HG03064 (cell line): ENCODE data around the gene PRKAG3.
A peak's percentile ranks its signal among the peaks of the same experiment; 100 is the strongest.

Experiments used
- ATAC-seq: cut with Tn5 transposase; IDR thresholded peaks from one replicate; pipeline ENCODE4 v1.9.1; 2021; ENCODE audit warnings: low read depth; ENCODE audit not compliant: unreplicated experiment

The PRKAG3 gene

GRCh38 chr2:218831378-218831990 is at the start of gene PRKAG3:
TSS of gene PRKAG3 (minus strand) at chr2:218831803.
- ATAC-seq: no peak

GRCh38 chr2:218880859-218881594 is 49.4 kb upstream of the PRKAG3 start:
- no peak for ATAC-seq

DNA sequence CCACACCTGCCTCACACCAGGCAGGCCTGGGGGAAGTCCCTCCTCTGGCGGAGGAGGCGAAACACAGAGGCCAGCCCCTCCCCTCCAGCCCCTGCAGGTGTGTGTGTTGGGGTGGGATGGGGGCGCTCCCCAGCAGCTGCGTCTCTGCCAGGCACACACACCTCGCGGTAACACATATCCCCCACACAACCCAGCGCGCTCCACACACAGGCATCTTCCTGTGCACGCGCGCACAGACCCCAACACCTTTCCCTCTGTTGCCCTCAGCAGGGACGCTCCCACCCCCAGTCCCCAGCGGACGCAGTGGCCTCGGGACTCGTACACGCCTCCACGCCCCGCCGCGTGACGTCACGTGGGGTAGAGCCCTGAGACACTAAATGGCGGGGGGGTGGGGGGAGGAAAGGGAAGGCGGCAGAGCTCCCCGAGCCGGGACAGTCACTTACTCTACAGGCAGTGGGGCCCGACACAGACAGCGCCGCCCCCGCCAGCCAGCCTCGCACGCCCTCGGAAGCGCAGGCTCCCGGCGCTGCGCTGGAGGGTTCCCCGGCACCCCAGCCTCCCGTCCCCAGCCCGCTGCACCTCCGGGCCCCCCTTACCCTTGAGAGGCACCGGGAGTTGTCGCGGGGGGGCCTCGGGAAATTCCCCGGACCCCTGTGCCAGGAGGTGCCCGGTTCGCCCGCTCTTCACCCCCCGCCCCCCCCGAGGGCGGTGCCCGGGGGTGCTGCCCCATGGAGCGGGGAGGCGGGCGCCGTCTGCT is 48.7 kb upstream of the PRKAG3 start, which contains the start of gene WNT10A:
Gene WNT10A, plus strand, starts transcription at position 751 of the 757 bp plus-strand sequence. CDS start 144 bp downstream, outside the sequence.
- ATAC-seq: peak; percentile 58

DNA sequence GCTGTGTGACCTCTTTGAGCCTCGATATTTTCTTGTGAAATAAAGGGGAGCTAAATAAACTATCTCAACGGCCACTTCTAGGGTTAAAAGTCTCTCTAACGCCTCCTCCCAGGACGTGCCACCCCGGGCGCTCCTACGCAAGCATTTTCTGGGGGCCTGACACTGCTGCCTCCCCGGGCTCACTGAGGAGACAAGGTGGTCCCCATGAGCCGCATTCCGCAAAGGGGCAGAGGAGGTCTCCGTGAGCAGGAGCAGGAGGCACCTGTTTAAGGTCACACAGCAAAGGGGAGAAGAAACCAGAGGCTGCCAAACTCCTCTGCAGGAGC is 48.1 kb upstream of the PRKAG3 start:
- no peak for ATAC-seq

DNA sequence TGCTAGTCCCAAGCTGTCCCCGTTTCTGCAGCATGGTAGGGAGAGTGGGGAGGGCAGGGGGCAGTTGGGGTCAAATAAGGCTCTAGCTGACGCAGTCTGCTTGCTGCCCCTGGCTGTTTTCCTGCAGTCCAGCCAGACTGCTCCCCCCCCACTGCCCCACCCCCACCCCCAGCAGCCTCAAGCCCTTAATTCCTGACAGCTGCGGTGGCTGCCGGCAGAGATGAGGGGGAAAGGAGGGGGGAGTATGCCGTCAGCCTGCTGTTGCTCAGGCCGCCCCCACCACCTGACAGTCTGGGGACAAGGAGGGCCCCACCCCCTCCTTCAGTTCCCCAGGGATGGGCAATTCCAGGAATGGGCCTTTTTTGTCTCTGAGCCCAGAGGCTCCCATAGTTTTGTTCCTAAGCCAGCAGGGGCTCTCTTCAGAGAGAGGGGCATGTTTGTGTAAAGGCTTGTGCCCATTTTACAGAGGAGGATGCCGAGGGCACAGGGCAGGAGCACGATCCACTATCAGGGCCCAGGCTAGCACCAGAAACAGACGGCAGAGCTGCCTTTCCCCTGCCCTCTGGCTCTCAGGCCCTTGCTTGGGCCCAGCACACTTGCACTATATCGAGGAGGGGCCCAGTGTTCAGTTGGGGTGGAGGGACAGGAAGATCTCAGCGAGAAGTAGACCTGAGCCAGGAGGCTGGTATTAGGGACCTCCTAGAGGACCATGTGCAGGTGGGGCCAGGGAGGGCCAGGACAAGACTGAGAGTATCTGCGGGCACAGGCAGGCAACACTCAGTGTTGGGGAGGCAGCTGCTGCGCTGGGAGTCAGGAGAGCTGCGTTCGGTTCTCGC is 47.5 kb upstream of the PRKAG3 start:
- ATAC-seq: no peak

DNA sequence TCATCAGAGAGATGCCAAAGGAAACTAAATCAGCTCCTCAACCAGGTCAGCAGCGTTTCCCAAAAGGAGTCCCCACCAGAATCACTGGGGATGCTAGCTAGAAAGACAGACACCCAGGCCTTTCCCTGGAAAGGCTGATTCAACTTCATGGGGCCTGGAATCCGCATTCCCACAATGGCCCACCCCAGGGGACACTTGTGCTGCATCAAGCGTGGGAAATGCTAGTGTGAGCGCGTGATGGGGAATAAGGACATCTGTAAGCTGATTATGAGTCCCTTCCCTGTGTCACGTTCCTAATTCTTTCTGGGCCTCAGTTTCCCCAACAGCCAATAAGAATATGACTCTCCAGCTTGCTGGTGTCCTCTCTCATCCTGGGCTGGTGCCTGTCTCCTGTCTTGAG is 46.9 kb upstream of the PRKAG3 start:
- no peak for ATAC-seq

GRCh38 chr2:218877891-218878290 is 46.3 kb upstream of the PRKAG3 start:
- no peak for ATAC-seq

GRCh38 chr2:218877331-218877730 is 45.7 kb upstream of the PRKAG3 start:
- ATAC-seq: no peak

DNA sequence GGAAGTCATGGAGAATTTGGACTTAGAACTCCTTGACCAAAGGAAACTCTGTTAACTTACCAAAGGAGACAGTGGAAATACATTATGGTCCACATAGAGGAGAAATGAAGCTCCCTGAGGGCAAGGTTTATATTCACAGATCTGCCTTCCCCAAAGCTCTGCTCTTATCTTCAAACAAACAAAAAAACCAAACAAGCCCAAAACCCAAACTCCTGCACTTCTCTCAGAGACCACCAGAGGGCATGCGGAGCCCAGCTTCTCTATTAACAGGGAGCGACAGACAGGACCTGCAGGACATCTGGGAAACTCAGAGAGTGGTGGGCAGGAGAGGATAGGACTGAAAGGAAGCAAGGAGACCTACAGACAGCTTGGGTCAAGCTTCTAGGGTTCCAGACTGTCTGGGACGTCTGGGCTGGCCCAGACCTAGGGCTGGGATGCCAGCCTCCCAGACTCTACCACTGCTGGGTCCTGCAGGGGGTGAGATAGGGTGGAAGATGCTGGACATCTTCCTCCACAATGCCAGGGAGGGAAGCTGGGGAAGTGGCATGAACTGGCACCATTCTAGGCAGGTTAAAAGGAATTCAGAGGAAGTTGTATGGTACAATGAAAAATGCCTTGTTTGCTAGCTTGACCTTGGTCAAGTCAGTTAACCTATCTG is 45.1 kb upstream of the PRKAG3 start:
- ATAC-seq: no peak

- no peak for ATAC-seq
Observed at GRCh38 chr2:218875692-218876246, 44.2 kb upstream of the PRKAG3 start.

GRCh38 chr2:218873359-218874194 is 42.0 kb upstream of the PRKAG3 start:
- no peak for ATAC-seq

GRCh38 chr2:218872645-218873358 is 41.2 kb upstream of the PRKAG3 start:
- ATAC-seq: no peak

GRCh38 chr2:218871345-218872302 is 40.0 kb upstream of the PRKAG3 start:
- no peak for ATAC-seq

- no peak for ATAC-seq
Observed at GRCh38 chr2:218870984-218871344, 39.4 kb upstream of the PRKAG3 start.

DNA sequence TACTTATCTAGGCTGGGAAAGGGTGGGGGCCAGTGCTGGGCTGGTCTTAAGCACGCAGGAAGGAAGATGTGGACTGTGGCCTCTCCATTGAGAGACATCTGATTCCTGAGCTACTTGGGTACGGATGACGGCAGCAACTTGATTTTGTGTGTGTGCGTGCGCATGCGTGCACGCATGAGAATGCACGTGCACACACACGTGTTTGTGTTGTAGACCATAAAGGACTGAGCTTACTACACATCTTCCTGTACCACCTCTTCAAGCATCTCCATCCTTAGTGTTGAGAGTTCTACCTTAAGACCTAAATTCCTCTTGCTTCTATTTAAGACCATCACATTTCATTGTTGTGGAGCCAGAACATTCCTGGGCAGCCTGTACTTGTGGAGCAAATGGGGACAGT is 37.5 kb upstream of the PRKAG3 start:
- ATAC-seq: no peak

DNA sequence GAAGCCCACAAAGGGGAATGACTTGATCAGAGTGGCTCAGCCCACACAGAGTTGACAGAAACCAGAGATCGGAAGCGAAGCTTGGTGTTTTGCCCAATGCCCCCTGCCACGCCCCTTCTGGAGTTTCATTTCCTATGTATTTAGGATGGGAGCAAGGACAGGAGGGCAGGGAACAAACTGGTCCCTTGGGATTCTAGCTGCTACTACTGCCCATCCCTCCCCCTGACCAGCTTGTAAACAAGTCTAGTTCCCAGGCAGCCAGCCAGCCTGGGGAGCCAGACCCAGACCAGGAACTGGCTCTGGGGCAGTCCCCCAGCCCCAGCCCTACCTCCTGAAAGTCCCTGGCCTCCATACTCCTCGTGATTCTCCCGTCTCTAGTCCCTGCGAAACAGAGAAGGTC is 36.3 kb upstream of the PRKAG3 start:
- no peak for ATAC-seq

DNA sequence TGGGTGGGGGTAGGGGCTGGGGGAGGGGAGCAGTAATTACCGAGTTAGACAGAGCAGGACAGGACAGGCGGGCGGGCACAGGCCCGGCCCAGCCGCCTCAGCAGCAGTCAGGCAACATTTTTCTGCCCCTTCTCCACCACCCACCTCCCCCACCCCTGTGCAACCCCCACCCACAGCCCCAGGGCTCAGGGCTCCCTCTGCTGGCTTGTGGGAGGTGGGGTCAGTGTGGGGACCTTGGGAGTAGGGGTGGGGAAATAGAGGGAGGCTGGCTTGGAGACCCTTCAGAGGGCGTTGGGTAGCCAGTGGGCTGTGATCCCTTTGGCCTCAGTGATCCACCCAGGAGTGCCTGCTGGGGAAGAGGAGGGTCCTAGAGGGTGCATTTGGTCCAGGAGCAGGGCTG is 34.4 kb upstream of the PRKAG3 start:
- no peak for ATAC-seq
